GM12878 (cell line): Measurements from ENCODE around the gene ASH1L. TPM values are rescaled to one million over a fixed set of nuclear protein-coding genes. Genes with fewer than 3 reads are reported as not detected.

Experiments used
- ATAC-seq: fragments of 200-7000 bp; cut with Tn5 transposase; 3 replicates; pipeline ENCODE4 v1.9.1; 2020; ENCODE audit warnings: mild to moderate bottlenecking, moderate library complexity
- BruUV-seq: library from RNA; stranded (reverse); fragments of 400-500 nt; replicated peaks from 2 replicates; lab custom pipeline; 2021; lab: Mats Ljungman, UMichigan
- CTCF ChIA-PET: fragments of 300-600 bp; sonication (Branson Sonifier 250); formaldehyde crosslinking; extraction: SDS; loops from one replicate; lab custom pipeline; 2021; ENCODE audit warnings: inconsistent platforms; lab: Yijun Ruan, JAX
- POLR2A ChIA-PET: fragments of 350-600 bp; formaldehyde crosslinking; extraction: SDS; loops from one replicate; lab custom pipeline; 2021; ENCODE audit warnings: inconsistent platforms; lab: Charles Lee
- RAD21 ChIA-PET: fragments of 300-600 bp; sonication (Branson Sonifier 250); formaldehyde crosslinking; loops from one replicate; lab custom pipeline; 2023; ENCODE audit warnings: antibody characterized with exemption; ENCODE audit not compliant: unreplicated experiment; lab: Charles Lee
- SMC1A ChIA-PET: fragments of 300-600 bp; sonication (Branson Sonifier 250); formaldehyde crosslinking; loops from one replicate; lab custom pipeline; 2023; ENCODE audit not compliant: unreplicated experiment, uncharacterized antibody; lab: Charles Lee
- DNase-seq: peaks from one replicate; pipeline ENCODE4 v3.0.0-alpha.2; 2011; ENCODE audit warnings: low read depth, low spot score
- FAIRE-seq: peaks from 3 replicates; lab custom pipeline; 2011; peaks lifted over from hg19 to GRCh38; lab: Jason Lieb, UNC
- H2AFZ ChIP-seq: 2 replicates; pipeline ENCODE4 v1.6.0; 2011; ENCODE audit warnings: low read depth, low read length, control low read depth; ENCODE audit not compliant: control insufficient read depth
- H3K27ac ChIP-seq: 2 replicates; pipeline ENCODE4 v1.5.1; 2011; ENCODE audit warnings: control low read depth; ENCODE audit not compliant: control insufficient read depth, insufficient read depth
- H3K27me3 ChIP-seq, 2 experiments: replicated peaks in 1 of 2; 2 replicates each; pipeline versions ENCODE4 v1.6.0 to v1.6.1; 2011; ENCODE audit warnings: low read length in 1 of 2; ENCODE audit not compliant: control insufficient read depth in 2 of 2, insufficient read depth in 2 of 2
- H3K36me3 ChIP-seq, 2 experiments: 2 replicates each; pipeline ENCODE4 v1.5.1; 2011; ENCODE audit warnings: low read length in 1 of 2; ENCODE audit not compliant: control insufficient read depth in 2 of 2, insufficient read depth in 2 of 2
- H3K4me1 ChIP-seq: 2 replicates; pipeline ENCODE4 v1.6.1; 2011; ENCODE audit warnings: mild to moderate bottlenecking, low read length, moderate library complexity, mixed read lengths; ENCODE audit not compliant: control insufficient read depth, insufficient read depth
- H3K4me2 ChIP-seq: 2 replicates; pipeline ENCODE4 v1.6.0; 2011; ENCODE audit warnings: control low read depth; ENCODE audit not compliant: control insufficient read depth, insufficient read depth
- H3K4me3 ChIP-seq: fragments of 200-600 bp; sonication (generic); 2 replicates; pipeline ENCODE4 v1.5.1; 2016
- H3K79me2 ChIP-seq: 2 replicates; pipeline ENCODE4 v1.6.0; 2011; ENCODE audit warnings: low read length; ENCODE audit not compliant: control insufficient read depth, insufficient read depth
- H3K9ac ChIP-seq: 2 replicates; pipeline ENCODE4 v1.8.0; 2011; ENCODE audit warnings: low read length, control low read depth, mixed read lengths; ENCODE audit not compliant: control insufficient read depth, insufficient read depth
- H3K9me3 ChIP-seq: replicated peaks from 3 replicates; pipeline ENCODE4 v1.5.1; 2011; ENCODE audit warnings: mild to moderate bottlenecking, low read length; ENCODE audit not compliant: control insufficient read depth, insufficient read depth
- H4K20me1 ChIP-seq: 2 replicates; pipeline ENCODE4 v1.6.0; 2011; ENCODE audit not compliant: control insufficient read depth, insufficient read depth
- CREM ChIP-seq: IDR thresholded peaks from 2 replicates; pipeline ENCODE4 v1.6.1; 2014; ENCODE audit warnings: antibody characterized with exemption, low read depth
- ETV6 ChIP-seq, 2 experiments: fragments of 450-650 bp in 1 of 2; IDR thresholded peaks in 1 of 2; conservative IDR thresholded peaks in 1 of 2; 2 replicates each; pipeline ENCODE4 v1.6.1; 2014; ENCODE audit warnings: antibody characterized with exemption in 1 of 2, borderline replicate concordance in 1 of 2, low read depth in 1 of 2, mild to moderate bottlenecking in 1 of 2, moderate library complexity in 1 of 2
- EZH2 ChIP-seq: IDR thresholded peaks from 2 replicates; pipeline ENCODE4 v1.6.1; 2012; ENCODE audit warnings: low read depth, mild to moderate bottlenecking, control low read depth, inconsistent platforms, low read length, borderline replicate concordance; ENCODE audit not compliant: control insufficient read depth
- HDAC2 ChIP-seq: fragments of 200-600 bp; sonication (generic); IDR thresholded peaks from 2 replicates; pipeline ENCODE4 v1.6.1; 2017
- JUNB ChIP-seq: IDR thresholded peaks from 2 replicates; pipeline ENCODE4 v1.6.1; 2016; ENCODE audit warnings: antibody characterized with exemption, mild to moderate bottlenecking
- POLR2A ChIP-seq: IDR thresholded peaks from 2 replicates; pipeline ENCODE4 v1.6.1; 2011; ENCODE audit warnings: low read depth, mild to moderate bottlenecking, low read length
- SRF ChIP-seq, 2 experiments: IDR thresholded peaks; 2 replicates each; pipeline ENCODE4 v1.6.1; 2011; ENCODE audit warnings: low read depth in 2 of 2, low read length in 2 of 2, mild to moderate bottlenecking in 1 of 2, moderate library complexity in 1 of 2
- STAT3 ChIP-seq: IDR thresholded peaks from 2 replicates; pipeline ENCODE4 v1.6.1; 2011; ENCODE audit warnings: low read depth, low read length, improper control_type of control experiment
- SUPT20H ChIP-seq: IDR thresholded peaks from 2 replicates; pipeline ENCODE4 v1.6.1; 2011; ENCODE audit warnings: low read depth, mild to moderate bottlenecking, low read length, moderate library complexity, borderline replicate concordance; ENCODE audit not compliant: control insufficient read depth
- TBL1XR1 ChIP-seq: IDR thresholded peaks from 2 replicates; pipeline ENCODE4 v1.6.1; 2012; ENCODE audit warnings: low read depth, low read length, improper control_type of control experiment
- WGBS: methylation state at CpG from one replicate; pipeline ENCODE4 v1.1.6; 2016; ENCODE audit warnings: low lambda C conversion rate; ENCODE audit not compliant: insufficient replicate concordance, insufficient coverage; ENCODE audit errors: missing lambda C conversion rate; 5-methylcytosine and 5-hydroxymethylcytosine counted together
- in situ Hi-C: fragments of 300-500 bp; cut with MboI; formaldehyde crosslinking; loops from 9 replicates; pipeline ENCODE4 v1.14.3; 2018; ENCODE audit warnings: mixed read lengths
- intact Hi-C: fragments of 100-400 bp; cut with micrococcal nuclease; formaldehyde crosslinking; loops from one replicate; pipeline ENCODE4 v1.14.2; 2022; ENCODE audit not compliant: unreplicated experiment
- polyA plus RNA-seq, 11 experiments: library from polyadenylated mRNA; depleted of rRNA in 4 of 11; unstranded in 6 of 11; stranded (reverse) in 5 of 11; fragments of >200 nt; fragmentation: Nextera tagmentation in 4 of 11; fragmentation: Illumina TruSeq in 1 of 11; extraction: Ambion mirVana in 4 of 11; extraction: Trizol in 1 of 11; gene quantifications; 1 replicate in 1 of 11; 2 replicates in 10 of 11; pipeline versions ENCODE4 v1.2.1 to v1.2.3, GENCODE V29; 2011 to 2016; ENCODE audit warnings: inconsistent platforms in 2 of 11, missing spikeins in 2 of 11, low read depth in 1 of 11
- total RNA-seq, 4 experiments: library from RNA; depleted of rRNA in 3 of 4; stranded (reverse); fragments of >200 nt in 3 of 4; fragmentation: Illumina TruSeq in 1 of 4; extraction: Trizol in 1 of 4; gene quantifications; 2 replicates each; pipeline versions ENCODE4 v1.2.1 to v1.2.3, GENCODE V29; 2013 to 2021
- TF ChIP-seq, protein P1 (sequence below): fragments of 150-350 bp; IDR thresholded peaks from 2 replicates; pipeline ENCODE4 v1.6.1; 2016; ENCODE audit warnings: low read depth, low read length

Gene ASH1L
- total and polyA plus RNA-seq, 10 of the 15 experiments (the other 5 are each of a cell fraction or from before 2014, with no cell fraction given) = 1.7 to 23.9 (median 16.6) TPM

- no peaks in the 10 kb centered on the region for H3K27me3 ChIP-seq
- DNase-seq (no peak), ATAC-seq (no peak)
- no peaks in the 10 kb centered on the region for H3K79me2 ChIP-seq
- SMC1A ChIA-PET = interaction anchor here (1.0 kb wide), 1 partner anchor 9 kb away, joined by 3 read pairs; no protein-coding TSS in a partner anchor
- CTCF ChIA-PET = interaction anchor here (0.8 kb wide), 1 partner anchor 11 kb away, joined by 3 read pairs; no protein-coding TSS in a partner anchor
- H3K4me1 ChIP-seq = no peaks in the 10 kb centered on the region
- H4K20me1 ChIP-seq = no peaks in the 10 kb centered on the region
- RAD21 ChIA-PET = no interaction called here
- in situ Hi-C loops (no loop called here), intact Hi-C loops (no loop called here)
- no peak overlapping the region for H3K27ac ChIP-seq
- no peak overlapping the region for H3K4me2 ChIP-seq
- H3K9me3 ChIP-seq = no peaks in the 10 kb centered on the region
- no TSS peak for BruUV-seq
- WGBS = 98% methylated on average over 6 of the region's 6 CpGs
- no peak overlapping the region for H3K9ac ChIP-seq
- POLR2A ChIA-PET = interaction anchor here (0.5 to 0.7 kb wide), 3 partner anchors 10 to 364 kb away, joined by 3 to 7 read pairs (median 4); no protein-coding TSS in a partner anchor
- H2AFZ ChIP-seq = no peak overlapping the region
- TF ChIP-seq TBL1XR1 (no peak), CREM (no peak), JUNB (no peak), STAT3 (no peak), HDAC2 (no peak), SUPT20H (no peak), SRF (IDR thresholded peaks at IDR 0.05; ENCODE audit: low read depth in 2 of 2, low read length in 2 of 2) (no peak), POLR2A (no peak), EZH2 (no peak), ETV6 (conservative IDR thresholded peaks at IDR 0.05 in 1 of 2, IDR thresholded peaks at IDR 0.05 in 1 of 2; ENCODE audit: borderline replicate concordance in 1 of 2, low read depth in 1 of 2) (no peak)
- TF ChIP-seq, protein P1, sequence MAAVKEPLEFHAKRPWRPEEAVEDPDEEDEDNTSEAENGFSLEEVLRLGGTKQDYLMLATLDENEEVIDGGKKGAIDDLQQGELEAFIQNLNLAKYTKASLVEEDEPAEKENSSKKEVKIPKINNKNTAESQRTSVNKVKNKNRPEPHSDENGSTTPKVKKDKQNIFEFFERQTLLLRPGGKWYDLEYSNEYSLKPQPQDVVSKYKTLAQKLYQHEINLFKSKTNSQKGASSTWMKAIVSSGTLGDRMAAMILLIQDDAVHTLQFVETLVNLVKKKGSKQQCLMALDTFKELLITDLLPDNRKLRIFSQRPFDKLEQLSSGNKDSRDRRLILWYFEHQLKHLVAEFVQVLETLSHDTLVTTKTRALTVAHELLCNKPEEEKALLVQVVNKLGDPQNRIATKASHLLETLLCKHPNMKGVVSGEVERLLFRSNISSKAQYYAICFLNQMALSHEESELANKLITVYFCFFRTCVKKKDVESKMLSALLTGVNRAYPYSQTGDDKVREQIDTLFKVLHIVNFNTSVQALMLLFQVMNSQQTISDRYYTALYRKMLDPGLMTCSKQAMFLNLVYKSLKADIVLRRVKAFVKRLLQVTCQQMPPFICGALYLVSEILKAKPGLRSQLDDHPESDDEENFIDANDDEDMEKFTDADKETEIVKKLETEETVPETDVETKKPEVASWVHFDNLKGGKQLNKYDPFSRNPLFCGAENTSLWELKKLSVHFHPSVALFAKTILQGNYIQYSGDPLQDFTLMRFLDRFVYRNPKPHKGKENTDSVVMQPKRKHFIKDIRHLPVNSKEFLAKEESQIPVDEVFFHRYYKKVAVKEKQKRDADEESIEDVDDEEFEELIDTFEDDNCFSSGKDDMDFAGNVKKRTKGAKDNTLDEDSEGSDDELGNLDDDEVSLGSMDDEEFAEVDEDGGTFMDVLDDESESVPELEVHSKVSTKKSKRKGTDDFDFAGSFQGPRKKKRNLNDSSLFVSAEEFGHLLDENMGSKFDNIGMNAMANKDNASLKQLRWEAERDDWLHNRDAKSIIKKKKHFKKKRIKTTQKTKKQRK = no peak
- TF ChIP-seq, all 136 proteins: peak for 0
- FAIRE-seq = no peak
- Histone ChIP-seq H3K36me3 (peaks cover 3 to 18% of the 10 kb centered on the region in 2 experiments), H3K4me3 (no peak overlapping the region)
Observed at GRCh38 chr1:155352631-155353030, 210.0 kb downstream of the ASH1L start.
